HG03354 (cell line): ENCODE measurements around the gene ZYG11B.
"Not testable (repeated sequence)": the region's sequence is repeated elsewhere in the genome, so short reads cannot be mapped to it uniquely, and the experiment has no call there.

ENCODE experiments used
- ATAC-seq: cut with Tn5 transposase; IDR thresholded peaks from one replicate; pipeline ENCODE4 v1.9.1; 2021; ENCODE audit warnings: mild to moderate bottlenecking; ENCODE audit not compliant: unreplicated experiment, poor library complexity, severe bottlenecking

The ZYG11B gene

GRCh38 chr1:52836035-52836434 is 109.8 kb downstream of the ZYG11B start:
- ATAC-seq = no peak

- not testable (repeated sequence) for ATAC-seq
These were observed 112.9 kb downstream of the ZYG11B start for GRCh38 chr1:52839175-52839574.

- peak; percentile 92 for ATAC-seq
These were observed 116.5 kb downstream of the ZYG11B start, which contains the start of gene ZYG11A for GRCh38 chr1:52842643-52843310. ZYG11A (plus strand) TSS chr1:52842760; CDS start chr1:52842884, 124 bp downstream.

GRCh38 chr1:52845119-52845518 is 118.9 kb downstream of the ZYG11B start:
- ATAC-seq = not testable (repeated sequence)

- ATAC-seq = no peak
These were observed 122.2 kb downstream of the ZYG11B start for GRCh38 chr1:52848423-52848822.

GRCh38 chr1:52850951-52851350 is 124.7 kb downstream of the ZYG11B start:
- ATAC-seq = no peak

- no peak for ATAC-seq
These were observed 126.6 kb downstream of the ZYG11B start for GRCh38 chr1:52852854-52853253.

- no peak for ATAC-seq
These were observed 129.3 kb downstream of the ZYG11B start for GRCh38 chr1:52855584-52855983.

GRCh38 chr1:52856026-52856425 is 129.8 kb downstream of the ZYG11B start:
- ATAC-seq = no peak

GRCh38 chr1:52857443-52857842 is 131.2 kb downstream of the ZYG11B start:
- ATAC-seq = no peak

GRCh38 chr1:52862666-52863458 is 136.6 kb downstream of the ZYG11B start:
- ATAC-seq = no peak

GRCh38 chr1:52867087-52867863 is 141.0 kb downstream of the ZYG11B start:
- peak; percentile 90 for ATAC-seq

GRCh38 chr1:52869727-52870126 is 143.5 kb downstream of the ZYG11B start:
- ATAC-seq = not testable (repeated sequence)

GRCh38 chr1:52876843-52877242 is 150.6 kb downstream of the ZYG11B start:
- no peak for ATAC-seq
